ENCODE data around the gene ATP6AP2. TPM values are rescaled to one million over a fixed set of nuclear protein-coding genes. Genes with fewer than 3 reads are reported as not detected.
"Not testable (repeated sequence)": the region's sequence is repeated elsewhere in the genome, so short reads cannot be mapped to it uniquely, and the experiment has no call there.

The ATP6AP2 gene
- total RNA-seq, 3 donors from 2014 or later (not counting 1 experiment from before 2014, with no cell fraction given), result 94.3 to 102 (median 99.9) TPM

GRCh38 chrX:40571600-40571999 lies 9.2 kb upstream of the ATP6AP2 start:
- intact Hi-C loops (cut with micrococcal nuclease), result no loop called here
- WGBS (ENCODE audit: insufficient coverage), result 90% methylated on average over 3 of the region's 3 CpGs

GRCh38 chrX:40573763-40574162 lies 7.0 kb upstream of the ATP6AP2 start:
- ATAC-seq, result peak in 2 of 3 donors; percentile 49 to 62
- H3K9me3 Mint-ChIP-seq, result no peaks in the 10 kb centered on the region

More at GRCh38 chrX:40571600-40571999, 9.2 kb upstream of the ATP6AP2 start:
- peaks cover 3% of the 10 kb centered on the region for H3K4me1 ChIP-seq (ENCODE audit: control insufficient read depth, insufficient read depth, low read length)
- no peak overlapping the region for H3K27ac ChIP-seq (ENCODE audit: low read length)
- H3K4me1 Mint-ChIP-seq, result peaks cover 10 to 13% of the 10 kb centered on the region in 2 donors
- no peak overlapping the region for H3K4me3 ChIP-seq (ENCODE audit: low read length)
- peaks cover 3 to 23% of the 10 kb centered on the region in 2 donors for H3K27me3 Mint-ChIP-seq (ENCODE audit: low read depth in 2 of 2)
- no peaks in the 10 kb centered on the region for H3K9me3 Mint-ChIP-seq
- DNase-seq (no peak), ATAC-seq (no peak)
- no peak for TF ChIP-seq CTCF (IDR thresholded peaks at IDR 0.05)
- no peak overlapping the region for H3K4me3 Mint-ChIP-seq
- H3K36me3 Mint-ChIP-seq, result no peaks in the 10 kb centered on the region
- no peak overlapping the region for H3K27ac Mint-ChIP-seq
- no peaks in the 10 kb centered on the region for H3K9me3 ChIP-seq (ENCODE audit: control insufficient read depth, insufficient read depth, low read length)
- H3K27me3 ChIP-seq (ENCODE audit: control insufficient read depth, insufficient read depth, low read length), result no peaks in the 10 kb centered on the region
- H3K36me3 ChIP-seq (ENCODE audit: control insufficient read depth, insufficient read depth, low read length), result no peaks in the 10 kb centered on the region

GRCh38 chrX:40575411-40575810 lies 5.4 kb upstream of the ATP6AP2 start:
- H3K9me3 ChIP-seq (ENCODE audit: control insufficient read depth, insufficient read depth, low read length); intact Hi-C loops (cut with micrococcal nuclease); H3K4me3 ChIP-seq (ENCODE audit: low read length); ATAC-seq; DNase-seq; H3K4me3 Mint-ChIP-seq; H3K4me1 Mint-ChIP-seq; H3K36me3 ChIP-seq (ENCODE audit: control insufficient read depth, insufficient read depth, low read length); H3K27ac ChIP-seq (ENCODE audit: low read length); H3K9me3 Mint-ChIP-seq; H3K27me3 ChIP-seq (ENCODE audit: control insufficient read depth, insufficient read depth, low read length); H3K36me3 Mint-ChIP-seq; H3K27ac Mint-ChIP-seq: not testable (repeated sequence)
- H3K4me1 ChIP-seq (ENCODE audit: control insufficient read depth, insufficient read depth, low read length), result peaks cover 14% of the 10 kb centered on the region
- WGBS (ENCODE audit: insufficient coverage), result 92% methylated on average over 2 of the region's 2 CpGs
- peaks cover 3 to 19% of the 10 kb centered on the region in 2 donors for H3K27me3 Mint-ChIP-seq (ENCODE audit: low read depth in 2 of 2)

More at GRCh38 chrX:40573763-40574162, 7.0 kb upstream of the ATP6AP2 start:
- Histone ChIP-seq H3K27me3 (ENCODE audit: control insufficient read depth, insufficient read depth, low read length) (no peaks in the 10 kb centered on the region), H3K4me1 (ENCODE audit: control insufficient read depth, insufficient read depth, low read length) (peaks cover 7% of the 10 kb centered on the region), H3K36me3 (ENCODE audit: control insufficient read depth, insufficient read depth, low read length) (no peaks in the 10 kb centered on the region), H3K4me3 (ENCODE audit: low read length) (no peak overlapping the region), H3K27ac (ENCODE audit: low read length) (no peak overlapping the region), H3K9me3 (ENCODE audit: control insufficient read depth, insufficient read depth, low read length) (no peaks in the 10 kb centered on the region)
- DNase-seq, result peak in 1 of 2 donors; percentile 62
- WGBS (ENCODE audit: insufficient coverage), result 86% methylated on average over 2 of the region's 2 CpGs
- H3K4me3 Mint-ChIP-seq, result no peak overlapping the region
- H3K27me3 Mint-ChIP-seq (ENCODE audit: low read depth in 2 of 2), result peaks cover 3 to 19% of the 10 kb centered on the region in 2 donors
- intact Hi-C loops (cut with micrococcal nuclease), result no loop called here
- H3K36me3 Mint-ChIP-seq, result no peaks in the 10 kb centered on the region
- H3K4me1 Mint-ChIP-seq, result peaks cover 10 to 13% of the 10 kb centered on the region in 2 donors
- TF ChIP-seq CTCF (IDR thresholded peaks at IDR 0.05), result no peak
- H3K27ac Mint-ChIP-seq, result no peak overlapping the region

GRCh38 chrX:40576291-40576690 lies 4.5 kb upstream of the ATP6AP2 start:
- H3K27me3 ChIP-seq (ENCODE audit: control insufficient read depth, insufficient read depth, low read length), result no peaks in the 10 kb centered on the region
- DNase-seq (no peak), ATAC-seq (no peak)
- Mint-ChIP-seq H3K36me3 (no peaks in the 10 kb centered on the region), H3K27ac (no peak overlapping the region), H3K4me3 (no peak overlapping the region), H3K27me3 (ENCODE audit: low read depth in 2 of 2) (peaks cover 3 to 13% of the 10 kb centered on the region in 2 donors), H3K4me1 (peaks cover 0 to 4% of the 10 kb centered on the region in 2 donors), H3K9me3 (no peaks in the 10 kb centered on the region)
- H3K4me1 ChIP-seq (ENCODE audit: control insufficient read depth, insufficient read depth, low read length), result peaks cover 10% of the 10 kb centered on the region
- no peak for TF ChIP-seq CTCF (IDR thresholded peaks at IDR 0.05)
- H3K4me3 ChIP-seq (ENCODE audit: low read length), result no peak overlapping the region
- 90% methylated on average over 2 of the region's 3 CpGs for WGBS (ENCODE audit: insufficient coverage)
- intact Hi-C loops (cut with micrococcal nuclease), result no loop called here
- H3K27ac ChIP-seq (ENCODE audit: low read length), result no peak overlapping the region
- H3K9me3 ChIP-seq (ENCODE audit: control insufficient read depth, insufficient read depth, low read length), result no peaks in the 10 kb centered on the region
- H3K36me3 ChIP-seq (ENCODE audit: control insufficient read depth, insufficient read depth, low read length), result no peaks in the 10 kb centered on the region
